SK-N-MC (cell line): ENCODE results near the gene CHI3L2.

ENCODE experiments used
- DNase-seq: peaks from one replicate; pipeline ENCODE4 v3.0.0-alpha.2; 2011; ENCODE audit warnings: low read depth, low spot score
- H3K27ac ChIP-seq: fragments of 200-600 bp; sonication (generic); 2 replicates; pipeline ENCODE4 v1.5.1; 2016; ENCODE audit warnings: mixed run types
- H3K36me3 ChIP-seq: fragments of 200-600 bp; sonication (generic); 2 replicates; pipeline ENCODE4 v1.6.1; 2017; ENCODE audit warnings: antibody characterized with exemption, low read length, mixed read lengths; ENCODE audit not compliant: insufficient read depth
- H3K4me3 ChIP-seq: fragments of 200-600 bp; sonication (generic); 2 replicates; pipeline ENCODE4 v1.5.1; 2016
- H3K9ac ChIP-seq: fragments of 200-600 bp; sonication (generic); 2 replicates; pipeline ENCODE4 v1.8.0; 2017; ENCODE audit warnings: mixed run types, mixed read lengths; ENCODE audit not compliant: insufficient read length
- H3K9me3 ChIP-seq: fragments of 200-600 bp; sonication (generic); 2 replicates; pipeline ENCODE4 v1.6.1; 2017; ENCODE audit warnings: low read depth, mild to moderate bottlenecking, antibody characterized with exemption, low read length, moderate library complexity, mixed read lengths
- EZH2 ChIP-seq: fragments of 200-600 bp; sonication (generic); IDR thresholded peaks from one replicate; pipeline ENCODE4 v1.6.1; 2017; ENCODE audit warnings: antibody characterized with exemption
- FOXP2 ChIP-seq: optimal IDR thresholded peaks from 2 replicates; pipeline ENCODE3; 2011; ENCODE audit warnings: mild to moderate bottlenecking, moderate library complexity; ENCODE audit not compliant: insufficient read depth; ENCODE audit errors: extremely low read length, control extremely low read depth
- POLR2AphosphoS5 ChIP-seq: IDR thresholded peaks from 2 replicates; pipeline ENCODE4 v1.6.1; 2012; ENCODE audit warnings: mild to moderate bottlenecking, low read depth, low read length, borderline replicate concordance

CHI3L2 gene

GRCh38 chr1:111192658-111193519 is 34.6 kb upstream of the CHI3L2 start:
- TF ChIP-seq POLR2AphosphoS5 (no peak), FOXP2 (no peak)
- DNase-seq, result no peak
- Histone ChIP-seq H3K4me3 (no peak overlapping the region), H3K9me3 (no peaks in the 10 kb centered on the region), H3K27ac (no peak overlapping the region), H3K36me3 (peaks cover 5% of the 10 kb centered on the region; the same call in 1 of the 2 replicates), H3K9ac (no peak overlapping the region)

- H3K36me3 ChIP-seq, result no peaks in the 10 kb centered on the region
- no peak overlapping the region for H3K27ac ChIP-seq
- no peak for DNase-seq
- H3K9ac ChIP-seq, result no peak overlapping the region
- no peaks in the 10 kb centered on the region for H3K9me3 ChIP-seq
- no peak overlapping the region for H3K4me3 ChIP-seq
- no peak for TF ChIP-seq POLR2AphosphoS5
- no peak for TF ChIP-seq EZH2
- TF ChIP-seq FOXP2, result no peak
Measured at GRCh38 chr1:111193712-111194480, 33.6 kb upstream of the CHI3L2 start.

GRCh38 chr1:111195002-111195684 is 32.4 kb upstream of the CHI3L2 start:
- Histone ChIP-seq H3K9ac (no peak overlapping the region), H3K4me3 (no peak overlapping the region), H3K9me3 (no peaks in the 10 kb centered on the region), H3K36me3 (no peaks in the 10 kb centered on the region), H3K27ac (no peak overlapping the region)
- no peak for TF ChIP-seq POLR2AphosphoS5
- TF ChIP-seq EZH2, result no peak
- no peak for TF ChIP-seq FOXP2
- DNase-seq, result no peak

- no peak for DNase-seq
- H3K4me3 ChIP-seq, result no peak overlapping the region
- TF ChIP-seq POLR2AphosphoS5, result no peak
- TF ChIP-seq EZH2, result no peak
- TF ChIP-seq FOXP2, result no peak
- no peaks in the 10 kb centered on the region for H3K9me3 ChIP-seq
- no peak overlapping the region for H3K9ac ChIP-seq
- H3K27ac ChIP-seq, result no peak overlapping the region
- H3K36me3 ChIP-seq, result no peaks in the 10 kb centered on the region
Measured at GRCh38 chr1:111196213-111196612, 31.3 kb upstream of the CHI3L2 start.

- TF ChIP-seq EZH2, result no peak
- TF ChIP-seq POLR2AphosphoS5, result no peak
- no peak for TF ChIP-seq FOXP2
- Histone ChIP-seq H3K9me3 (no peaks in the 10 kb centered on the region), H3K4me3 (no peak overlapping the region), H3K27ac (no peak overlapping the region), H3K9ac (no peak overlapping the region), H3K36me3 (no peaks in the 10 kb centered on the region)
- DNase-seq, result no peak
Measured at GRCh38 chr1:111197598-111198284, 29.8 kb upstream of the CHI3L2 start.

GRCh38 chr1:111198836-111199235 is 28.7 kb upstream of the CHI3L2 start:
- no peak overlapping the region for H3K4me3 ChIP-seq
- no peaks in the 10 kb centered on the region for H3K9me3 ChIP-seq
- TF ChIP-seq POLR2AphosphoS5 (no peak), EZH2 (no peak), FOXP2 (no peak)
- no peak overlapping the region for H3K27ac ChIP-seq
- no peak overlapping the region for H3K9ac ChIP-seq
- no peaks in the 10 kb centered on the region for H3K36me3 ChIP-seq
- no peak for DNase-seq

- Histone ChIP-seq H3K27ac (no peak overlapping the region), H3K36me3 (no peaks in the 10 kb centered on the region), H3K9me3 (no peaks in the 10 kb centered on the region), H3K9ac (no peak overlapping the region), H3K4me3 (no peak overlapping the region)
- no peak for TF ChIP-seq EZH2
- TF ChIP-seq FOXP2, result no peak
- TF ChIP-seq POLR2AphosphoS5, result no peak
- DNase-seq, result no peak
Measured at GRCh38 chr1:111199329-111199728, 28.2 kb upstream of the CHI3L2 start.
